WTC11 (cell line): ENCODE data around the gene SLC48A1.

Experiments used
- CTCF ChIP-seq: fragments of 200-600 bp; IDR thresholded peaks from 2 replicates; pipeline ENCODE4 v1.8.0; 2022; ENCODE audit warnings: antibody characterized with exemption
- FOXP1 ChIP-seq: sonication (generic); formaldehyde crosslinking; IDR thresholded peaks from 2 replicates; pipeline ENCODE4 v1.8.0; 2022; ENCODE audit warnings: missing genetic modification reagents, mild to moderate bottlenecking, moderate library complexity, borderline replicate concordance
- TP53 ChIP-seq: sonication (generic); formaldehyde crosslinking; IDR thresholded peaks from 2 replicates; pipeline ENCODE4 v1.8.1; 2023; ENCODE audit warnings: mild to moderate bottlenecking, missing genetic modification reagents
- ZNF138 ChIP-seq: sonication (generic); formaldehyde crosslinking; conservative IDR thresholded peaks from 2 replicates; pipeline ENCODE4 v1.8.1; 2022; ENCODE audit warnings: mild to moderate bottlenecking, moderate library complexity, missing genetic modification reagents
- TF ChIP-seq, protein P1 (sequence below): sonication (generic); formaldehyde crosslinking; IDR thresholded peaks from 2 replicates; pipeline ENCODE4 v1.8.1; 2023; ENCODE audit warnings: mild to moderate bottlenecking, missing genetic modification reagents

GRCh38 chr12:47813511-47814196 is 40.6 kb downstream of the SLC48A1 start:
- TF ChIP-seq FOXP1 (no peak), CTCF (no peak), TP53 (CRISPR knock-in tag) (no peak), ZNF138 (CRISPR knock-in tag) (no peak)
- TF ChIP-seq, protein P1, sequence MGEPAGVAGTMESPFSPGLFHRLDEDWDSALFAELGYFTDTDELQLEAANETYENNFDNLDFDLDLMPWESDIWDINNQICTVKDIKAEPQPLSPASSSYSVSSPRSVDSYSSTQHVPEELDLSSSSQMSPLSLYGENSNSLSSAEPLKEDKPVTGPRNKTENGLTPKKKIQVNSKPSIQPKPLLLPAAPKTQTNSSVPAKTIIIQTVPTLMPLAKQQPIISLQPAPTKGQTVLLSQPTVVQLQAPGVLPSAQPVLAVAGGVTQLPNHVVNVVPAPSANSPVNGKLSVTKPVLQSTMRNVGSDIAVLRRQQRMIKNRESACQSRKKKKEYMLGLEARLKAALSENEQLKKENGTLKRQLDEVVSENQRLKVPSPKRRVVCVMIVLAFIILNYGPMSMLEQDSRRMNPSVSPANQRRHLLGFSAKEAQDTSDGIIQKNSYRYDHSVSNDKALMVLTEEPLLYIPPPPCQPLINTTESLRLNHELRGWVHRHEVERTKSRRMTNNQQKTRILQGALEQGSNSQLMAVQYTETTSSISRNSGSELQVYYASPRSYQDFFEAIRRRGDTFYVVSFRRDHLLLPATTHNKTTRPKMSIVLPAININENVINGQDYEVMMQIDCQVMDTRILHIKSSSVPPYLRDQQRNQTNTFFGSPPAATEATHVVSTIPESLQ (CRISPR knock-in tag), result no peak
